Transverse colon (tissue), 4 donors: Measurements from ENCODE around the gene ZDHHC14. TPM values are rescaled to one million over a fixed set of nuclear protein-coding genes. Genes with fewer than 3 reads are reported as not detected.

Experiments used
- DNase-seq: peaks from one replicate; pipeline ENCODE4 v3.0.0-alpha.2; 2019
- H3K27ac ChIP-seq, 4 donors: fragments of 200-600 bp; sonication (generic); 2 replicates each; pipeline ENCODE4 v1.5.1; 2016 to 2018; ENCODE audit warnings: inconsistent platforms in 4 of 4
- H3K27me3 ChIP-seq: fragments of 200-600 bp; sonication (generic); 2 replicates; pipeline ENCODE4 v1.5.1; 2017; ENCODE audit warnings: inconsistent platforms
- H3K36me3 ChIP-seq, 4 donors: fragments of 200-600 bp; sonication (generic); 2 replicates each; pipeline ENCODE4 v1.5.1; 2017 to 2019; ENCODE audit warnings: inconsistent platforms in 4 of 4
- H3K4me1 ChIP-seq, 4 donors: fragments of 200-600 bp; sonication (generic); 2 replicates each; pipeline ENCODE4 v1.5.1; 2017 to 2020; ENCODE audit warnings: inconsistent platforms in 4 of 4
- H3K4me3 ChIP-seq, 4 donors: fragments of 200-600 bp; sonication (generic); 1 replicate in 1 of 4; 2 replicates in 3 of 4; pipeline versions ENCODE4 v1.5.1 to v1.6.1; 2017 to 2019; ENCODE audit warnings: inconsistent platforms in 4 of 4
- H3K9me3 ChIP-seq, 2 donors: fragments of 200-600 bp; sonication (generic); 2 replicates each; pipeline ENCODE4 v1.5.1; 2017 to 2019; ENCODE audit warnings: inconsistent platforms in 2 of 2
- CTCF ChIP-seq, 5 experiments: fragments of 200-600 bp in 3 of 5; fragments of 450-650 bp in 2 of 5; sonication (generic) in 3 of 5; IDR thresholded peaks; 1 replicate in 2 of 5; 2 replicates in 3 of 5; pipeline ENCODE4 v1.5.1; 2016 to 2017; ENCODE audit warnings: antibody characterized with exemption in 5 of 5, inconsistent platforms in 3 of 5, mild to moderate bottlenecking in 2 of 5, moderate library complexity in 1 of 5
- EP300 ChIP-seq: sonication (generic); formaldehyde crosslinking; IDR thresholded peaks from one replicate; pipeline ENCODE4 v1.6.1; 2017; ENCODE audit warnings: antibody characterized with exemption, low read depth
- POLR2A ChIP-seq: fragments of 450-650 bp; IDR thresholded peaks from one replicate; pipeline ENCODE4 v1.6.1; 2016; ENCODE audit warnings: antibody characterized with exemption, mild to moderate bottlenecking, moderate library complexity
- POLR2AphosphoS5 ChIP-seq, 3 donors: sonication (generic); formaldehyde crosslinking; IDR thresholded peaks; one replicate each; pipeline ENCODE4 v1.6.1; 2016; ENCODE audit warnings: antibody characterized with exemption in 3 of 3
- WGBS, 2 donors: methylation state at CpG; one replicate each; pipeline ENCODE4 v1.1.5; 2018; ENCODE audit warnings: low coverage in 1 of 2; 5-methylcytosine and 5-hydroxymethylcytosine counted together
- in situ Hi-C, 4 donors: fragments of 200-750 bp; cut with MboI; loops; one replicate each; pipeline versions ENCODE4 v1.15.0 to v1.15.1; 2017; ENCODE audit warnings: low sequenced_read_pairs in 3 of 4, low pct_ligation_motif_present in 1 of 4, low pct_unique_long_range_greater_than_20kb in 1 of 4
- intact Hi-C: fragments of 100-400 bp; cut with DNase I; formaldehyde crosslinking; loops from one replicate; pipeline ENCODE4 v1.15.1; 2023; ENCODE audit warnings: low total_unique reads
- total RNA-seq, 4 donors: library from RNA; depleted of rRNA; stranded (reverse); fragments of >200 nt; gene quantifications; one replicate each; pipeline ENCODE4 v1.1.0, GENCODE V29; 2016

Gene ZDHHC14
- total RNA-seq, 4 donors from 2014 or later, result 10.2 to 16.5 (median 12.5) TPM

- Histone ChIP-seq H3K9me3 (no peaks in the 10 kb centered on the region), H3K27ac (no peak overlapping the region), H3K27me3 (no peaks in the 10 kb centered on the region), H3K4me3 (no peak overlapping the region), H3K36me3 (no peaks in the 10 kb centered on the region), H3K4me1 (peaks cover 0 to 12% (median 5%) of the 10 kb centered on the region in 4 donors)
- no peak for DNase-seq
- intact Hi-C loops, result no loop called here
- TF ChIP-seq POLR2A (no peak), POLR2AphosphoS5 (IDR thresholded peaks at IDR 0.05) (no peak), EP300 (no peak), CTCF (IDR thresholded peaks at IDR 0.05) (no peak)
- in situ Hi-C loops, result no loop called here
Observed at GRCh38 chr6:157453978-157454377, 73.0 kb downstream of the ZDHHC14 start.

- no peak for DNase-seq
- H3K4me3 ChIP-seq, result no peak overlapping the region
- intact Hi-C loops, result no loop called here
Observed at GRCh38 chr6:157454762-157455714, 74.0 kb downstream of the ZDHHC14 start.

GRCh38 chr6:157455731-157456523, 74.9 kb downstream of the ZDHHC14 start:
- Histone ChIP-seq H3K36me3 (no peaks in the 10 kb centered on the region), H3K27ac (no peak overlapping the region), H3K4me3 (no peak overlapping the region), H3K9me3 (no peaks in the 10 kb centered on the region), H3K4me1 (peaks cover 0 to 13% (median under 1%) of the 10 kb centered on the region in 4 donors), H3K27me3 (no peaks in the 10 kb centered on the region)
- 87 to 100% methylated on average over 1 to 25 of the region's 25 CpGs for WGBS, 2 donors
- intact Hi-C loops (no loop called here), in situ Hi-C loops (no loop called here)
- TF ChIP-seq EP300, result no peak
- TF ChIP-seq POLR2A, result no peak
- no peak for TF ChIP-seq CTCF (IDR thresholded peaks at IDR 0.05)
- no peak for TF ChIP-seq POLR2AphosphoS5 (IDR thresholded peaks at IDR 0.05)
- DNase-seq, result no peak

More at GRCh38 chr6:157454762-157455714, 74.0 kb downstream of the ZDHHC14 start:
- TF ChIP-seq POLR2A, result no peak
- TF ChIP-seq CTCF (IDR thresholded peaks at IDR 0.05), result no peak
- TF ChIP-seq POLR2AphosphoS5 (IDR thresholded peaks at IDR 0.05), result no peak
- no peak for TF ChIP-seq EP300
- H3K27me3 ChIP-seq, result no peaks in the 10 kb centered on the region
- H3K27ac ChIP-seq, result no peak overlapping the region
- H3K36me3 ChIP-seq, result no peaks in the 10 kb centered on the region
- in situ Hi-C loops, result no loop called here
- peaks cover 0 to 12% (median 0%) of the 10 kb centered on the region in 4 donors for H3K4me1 ChIP-seq
- no peaks in the 10 kb centered on the region for H3K9me3 ChIP-seq
- WGBS, 2 donors, result 89% methylated on average over 14 of the region's 14 CpGs; no CpG with 5 or more reads in 1 of the 2 donors

GRCh38 chr6:157456524-157456829, 75.5 kb downstream of the ZDHHC14 start:
- Histone ChIP-seq H3K4me1 (peaks cover 0 to 15% (median 4%) of the 10 kb centered on the region in 4 donors), H3K36me3 (no peaks in the 10 kb centered on the region), H3K9me3 (no peaks in the 10 kb centered on the region), H3K4me3 (no peak overlapping the region), H3K27me3 (no peaks in the 10 kb centered on the region), H3K27ac (no peak overlapping the region)
- in situ Hi-C loops (no loop called here), intact Hi-C loops (no loop called here)
- no peak for DNase-seq
- 76 to 82% methylated on average over 3 to 4 of the region's 4 CpGs for WGBS, 2 donors
- TF ChIP-seq CTCF (IDR thresholded peaks at IDR 0.05) (no peak), POLR2A (no peak), POLR2AphosphoS5 (IDR thresholded peaks at IDR 0.05) (no peak), EP300 (no peak)
